ENCODE measurements around the gene SLC22A24. TPM values are rescaled to one million over a fixed set of nuclear protein-coding genes. Genes with fewer than 3 reads are reported as not detected.
"Not testable (repeated sequence)": the region's sequence is repeated elsewhere in the genome, so short reads cannot be mapped to it uniquely, and the experiment has no call there.

The SLC22A24 gene
- total RNA-seq, 1 experiment from 2014 or later = not detected

- H2AFZ ChIP-seq = no peak overlapping the region
- H3K27me3 ChIP-seq (ENCODE audit: insufficient read depth, low read depth) = peaks cover 5% of the 10 kb centered on the region; the same call in 1 of the 2 replicates
- no peaks in the 10 kb centered on the region for H3K36me3 ChIP-seq (ENCODE audit: low read depth)
- no peak overlapping the region for H3K27ac ChIP-seq
- ChIA-PET CTCF (no interaction called here), POLR2A (ENCODE audit: unreplicated experiment) (no interaction called here)
- BruUV-seq (replicated peaks) = no TSS peak
- TF ChIP-seq CTCF (conservative IDR thresholded peaks at IDR 0.05) = no peak
- TF ChIP-seq EZH2 (IDR thresholded peaks at IDR 0.05; ENCODE audit: low read depth) = no peak
- H3K4me2 ChIP-seq = no peak overlapping the region
- no peak for DNase-seq
- intact Hi-C loops (cut with micrococcal nuclease; ENCODE audit: unreplicated experiment) = no loop called here
- H3K9me3 ChIP-seq (ENCODE audit: insufficient read depth, low read depth) = peaks cover 8% of the 10 kb centered on the region
- H3F3A ChIP-seq (ENCODE audit: insufficient read depth, low read depth) = no peaks in the 10 kb centered on the region
- no peaks in the 10 kb centered on the region for H3K4me1 ChIP-seq (replicated peaks; ENCODE audit: insufficient read depth)
- H3K79me2 ChIP-seq (ENCODE audit: low read depth) = no peaks in the 10 kb centered on the region
- H4K20me1 ChIP-seq (ENCODE audit: insufficient read depth) = no peaks in the 10 kb centered on the region
- no peaks in the 10 kb centered on the region for H3K9me2 ChIP-seq (ENCODE audit: insufficient read depth)
- H3K4me3 ChIP-seq = no peak overlapping the region
Measured at GRCh38 chr11:63099555-63099954, 44.5 kb downstream of the SLC22A24 start.

GRCh38 chr11:63080682-63081081 lies 63.3 kb downstream of the SLC22A24 start:
- H3K4me2 ChIP-seq = no peak overlapping the region
- BruUV-seq (replicated peaks) = no TSS peak
- no peaks in the 10 kb centered on the region for H3K36me3 ChIP-seq (ENCODE audit: low read depth)
- POLR2A ChIA-PET (ENCODE audit: unreplicated experiment) = no interaction called here
- H2AFZ ChIP-seq = no peak overlapping the region
- H3F3A ChIP-seq (ENCODE audit: insufficient read depth, low read depth) = no peaks in the 10 kb centered on the region
- no peaks in the 10 kb centered on the region for H3K79me2 ChIP-seq (ENCODE audit: low read depth)
- no peaks in the 10 kb centered on the region for H3K9me2 ChIP-seq (ENCODE audit: insufficient read depth)
- H3K27me3 ChIP-seq (ENCODE audit: insufficient read depth, low read depth) = peaks cover 35% of the 10 kb centered on the region; the same call in 1 of the 2 replicates
- intact Hi-C loops (cut with micrococcal nuclease; ENCODE audit: unreplicated experiment) = no loop called here
- no peaks in the 10 kb centered on the region for H3K9me3 ChIP-seq (ENCODE audit: insufficient read depth, low read depth)
- DNase-seq = no peak
- H4K20me1 ChIP-seq (ENCODE audit: insufficient read depth) = no peaks in the 10 kb centered on the region
- H3K27ac ChIP-seq = no peak overlapping the region
- CTCF ChIA-PET = no interaction called here
- H3K4me3 ChIP-seq = no peak overlapping the region
- no peak for TF ChIP-seq EZH2 (IDR thresholded peaks at IDR 0.05; ENCODE audit: low read depth)
- no peak for TF ChIP-seq CTCF (conservative IDR thresholded peaks at IDR 0.05)
- H3K4me1 ChIP-seq (replicated peaks; ENCODE audit: insufficient read depth) = no peaks in the 10 kb centered on the region

- H2AFZ ChIP-seq; H3K36me3 ChIP-seq (ENCODE audit: low read depth); intact Hi-C loops (cut with micrococcal nuclease; ENCODE audit: unreplicated experiment); H3K4me2 ChIP-seq; POLR2A ChIA-PET (ENCODE audit: unreplicated experiment); H3K4me1 ChIP-seq (replicated peaks; ENCODE audit: insufficient read depth); DNase-seq; H4K20me1 ChIP-seq (ENCODE audit: insufficient read depth); H3K9me2 ChIP-seq (ENCODE audit: insufficient read depth); H3F3A ChIP-seq (ENCODE audit: insufficient read depth, low read depth); BruUV-seq (replicated peaks); H3K9me3 ChIP-seq (ENCODE audit: insufficient read depth, low read depth); H3K27ac ChIP-seq; CTCF ChIA-PET; H3K4me3 ChIP-seq; H3K79me2 ChIP-seq (ENCODE audit: low read depth): not testable (repeated sequence)
- H3K27me3 ChIP-seq (ENCODE audit: insufficient read depth, low read depth) = peaks cover 39% of the 10 kb centered on the region
Measured at GRCh38 chr11:63046203-63046602, 97.8 kb downstream of the SLC22A24 start.

GRCh38 chr11:63042596-63042995 lies 101.4 kb downstream of the SLC22A24 start:
- no peak overlapping the region for H2AFZ ChIP-seq
- intact Hi-C loops (cut with micrococcal nuclease; ENCODE audit: unreplicated experiment) = no loop called here
- H3K4me3 ChIP-seq = no peak overlapping the region
- no peaks in the 10 kb centered on the region for H3K36me3 ChIP-seq (ENCODE audit: low read depth)
- H4K20me1 ChIP-seq (ENCODE audit: insufficient read depth) = no peaks in the 10 kb centered on the region
- H3K9me2 ChIP-seq (ENCODE audit: insufficient read depth) = no peaks in the 10 kb centered on the region
- ChIA-PET POLR2A (ENCODE audit: unreplicated experiment) (no interaction called here), CTCF (no interaction called here)
- no peaks in the 10 kb centered on the region for H3K79me2 ChIP-seq (ENCODE audit: low read depth)
- H3K9me3 ChIP-seq (ENCODE audit: insufficient read depth, low read depth) = no peaks in the 10 kb centered on the region
- no peak overlapping the region for H3K27ac ChIP-seq
- peaks cover 12% of the 10 kb centered on the region for H3K27me3 ChIP-seq (ENCODE audit: insufficient read depth, low read depth)
- H3K4me2 ChIP-seq = no peak overlapping the region
- no peaks in the 10 kb centered on the region for H3K4me1 ChIP-seq (replicated peaks; ENCODE audit: insufficient read depth)
- TF ChIP-seq CTCF (conservative IDR thresholded peaks at IDR 0.05) (no peak), EZH2 (IDR thresholded peaks at IDR 0.05; ENCODE audit: low read depth) (no peak)
- no peak for DNase-seq
- no peaks in the 10 kb centered on the region for H3F3A ChIP-seq (ENCODE audit: insufficient read depth, low read depth)
- BruUV-seq (replicated peaks) = no TSS peak

Data from PC-9 (cell line).